ENCODE measurements around the gene ABCC2. TPM values are rescaled to one million over a fixed set of nuclear protein-coding genes. Genes with fewer than 3 reads are reported as not detected.

ABCC2 gene
- total and polyA plus RNA-seq, 2 of the 4 experiments (the other 2 are of a cell fraction): 0.21 to 0.36 TPM

DNA sequence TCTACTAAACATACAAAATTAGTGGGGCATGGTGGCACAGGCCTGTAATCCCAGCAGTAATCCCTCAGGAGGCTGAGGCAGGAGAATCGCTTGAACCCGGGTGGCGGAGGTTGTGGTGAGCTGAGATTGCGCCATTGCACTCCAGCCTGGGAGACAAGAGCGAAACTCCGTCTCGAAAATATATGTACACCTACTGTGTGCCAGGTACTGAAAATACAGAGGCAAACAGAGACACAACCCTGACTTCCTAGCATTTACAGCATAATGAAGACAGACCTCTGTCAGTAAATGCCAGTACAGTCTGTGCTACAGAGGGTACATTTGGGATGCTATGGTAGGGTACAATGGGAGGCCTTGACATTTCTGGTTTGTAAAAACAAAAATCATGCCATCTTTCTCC is 66.6 kb downstream of the ABCC2 start:
- H3K14ac ChIP-seq (replicated peaks; ENCODE audit: low read depth, low read length): no peak overlapping the region
- H2AK9ac ChIP-seq (replicated peaks; ENCODE audit: low read depth, low read length, poor library complexity): no peak overlapping the region
- no peak overlapping the region for H2BK120ac ChIP-seq (ENCODE audit: low read depth, low read length)
- WGBS, 2 experiments (ENCODE audit: extremely low coverage in 2 of 2, insufficient read length in 1 of 2): 100% methylated on average over 3 of the region's 7 CpGs; no CpG with 5 or more reads in 1 of the 2 experiments
- no peak for TF ChIP-seq CEBPB (IDR thresholded peaks at IDR 0.05; ENCODE audit: low read depth, low read length)
- no peak for TF ChIP-seq RCOR1 (IDR thresholded peaks at IDR 0.05; ENCODE audit: insufficient replicate concordance, low read length)
- TF ChIP-seq CHD1 (IDR thresholded peaks at IDR 0.05; ENCODE audit: low read depth, low read length): no peak
- no peak for TF ChIP-seq RAD21 (IDR thresholded peaks at IDR 0.05; ENCODE audit: low read length)
- TF ChIP-seq, protein P1, sequence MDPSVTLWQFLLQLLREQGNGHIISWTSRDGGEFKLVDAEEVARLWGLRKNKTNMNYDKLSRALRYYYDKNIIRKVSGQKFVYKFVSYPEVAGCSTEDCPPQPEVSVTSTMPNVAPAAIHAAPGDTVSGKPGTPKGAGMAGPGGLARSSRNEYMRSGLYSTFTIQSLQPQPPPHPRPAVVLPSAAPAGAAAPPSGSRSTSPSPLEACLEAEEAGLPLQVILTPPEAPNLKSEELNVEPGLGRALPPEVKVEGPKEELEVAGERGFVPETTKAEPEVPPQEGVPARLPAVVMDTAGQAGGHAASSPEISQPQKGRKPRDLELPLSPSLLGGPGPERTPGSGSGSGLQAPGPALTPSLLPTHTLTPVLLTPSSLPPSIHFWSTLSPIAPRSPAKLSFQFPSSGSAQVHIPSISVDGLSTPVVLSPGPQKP (IDR thresholded peaks at IDR 0.05; ENCODE audit: borderline replicate concordance, low read depth, low read length): no peak
- TF ChIP-seq POLR2A (IDR thresholded peaks at IDR 0.05; ENCODE audit: low read depth, low read length): no peak
- no peak for TF ChIP-seq MAFK (IDR thresholded peaks at IDR 0.05; ENCODE audit: low read depth, low read length)
- TF ChIP-seq MAZ (IDR thresholded peaks at IDR 0.05; ENCODE audit: borderline replicate concordance, low read depth, low read length): no peak
- TF ChIP-seq BHLHE40 (IDR thresholded peaks at IDR 0.05; ENCODE audit: low read depth, low read length): no peak
- TF ChIP-seq, protein P2, sequence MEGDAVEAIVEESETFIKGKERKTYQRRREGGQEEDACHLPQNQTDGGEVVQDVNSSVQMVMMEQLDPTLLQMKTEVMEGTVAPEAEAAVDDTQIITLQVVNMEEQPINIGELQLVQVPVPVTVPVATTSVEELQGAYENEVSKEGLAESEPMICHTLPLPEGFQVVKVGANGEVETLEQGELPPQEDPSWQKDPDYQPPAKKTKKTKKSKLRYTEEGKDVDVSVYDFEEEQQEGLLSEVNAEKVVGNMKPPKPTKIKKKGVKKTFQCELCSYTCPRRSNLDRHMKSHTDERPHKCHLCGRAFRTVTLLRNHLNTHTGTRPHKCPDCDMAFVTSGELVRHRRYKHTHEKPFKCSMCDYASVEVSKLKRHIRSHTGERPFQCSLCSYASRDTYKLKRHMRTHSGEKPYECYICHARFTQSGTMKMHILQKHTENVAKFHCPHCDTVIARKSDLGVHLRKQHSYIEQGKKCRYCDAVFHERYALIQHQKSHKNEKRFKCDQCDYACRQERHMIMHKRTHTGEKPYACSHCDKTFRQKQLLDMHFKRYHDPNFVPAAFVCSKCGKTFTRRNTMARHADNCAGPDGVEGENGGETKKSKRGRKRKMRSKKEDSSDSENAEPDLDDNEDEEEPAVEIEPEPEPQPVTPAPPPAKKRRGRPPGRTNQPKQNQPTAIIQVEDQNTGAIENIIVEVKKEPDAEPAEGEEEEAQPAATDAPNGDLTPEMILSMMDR (conservative IDR thresholded peaks at IDR 0.05; ENCODE audit: low read depth, low read length): no peak
- TF ChIP-seq, protein P3, sequence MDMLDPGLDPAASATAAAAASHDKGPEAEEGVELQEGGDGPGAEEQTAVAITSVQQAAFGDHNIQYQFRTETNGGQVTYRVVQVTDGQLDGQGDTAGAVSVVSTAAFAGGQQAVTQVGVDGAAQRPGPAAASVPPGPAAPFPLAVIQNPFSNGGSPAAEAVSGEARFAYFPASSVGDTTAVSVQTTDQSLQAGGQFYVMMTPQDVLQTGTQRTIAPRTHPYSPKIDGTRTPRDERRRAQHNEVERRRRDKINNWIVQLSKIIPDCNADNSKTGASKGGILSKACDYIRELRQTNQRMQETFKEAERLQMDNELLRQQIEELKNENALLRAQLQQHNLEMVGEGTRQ (IDR thresholded peaks at IDR 0.05; ENCODE audit: low read depth, low read length): no peak
- TF ChIP-seq RFX5 (IDR thresholded peaks at IDR 0.05; ENCODE audit: low read depth, low read length): no peak
- no peak for TF ChIP-seq SMC3 (IDR thresholded peaks at IDR 0.05; ENCODE audit: low read depth, low read length)
- TF ChIP-seq NFE2L2 (IDR thresholded peaks at IDR 0.05; ENCODE audit: low read depth, low read length): no peak
- no peak for TF ChIP-seq MXI1 (IDR thresholded peaks at IDR 0.05; ENCODE audit: borderline replicate concordance, low read depth, low read length)
- no peak for TF ChIP-seq FOS (IDR thresholded peaks at IDR 0.05; ENCODE audit: low read depth, low read length)
- ChIA-PET POLR2A (ENCODE audit: unreplicated experiment) (no interaction called here), CTCF (interaction anchor here (0.6 to 1.1 kb wide), 4 partner anchors 15 to 197 kb away, joined by 3 to 7 read pairs (median 4); no protein-coding TSS in a partner anchor)
- H3K4me2 ChIP-seq (ENCODE audit: low read depth, low read length): no peak overlapping the region
- no peak overlapping the region for H2AFZ ChIP-seq (replicated peaks; ENCODE audit: low read length, poor library complexity)
- no peak overlapping the region for H3K4me3 ChIP-seq (ENCODE audit: insufficient read depth, low read depth, low read length)
- H4K91ac ChIP-seq (ENCODE audit: insufficient read depth, low read depth, low read length): no peak overlapping the region
- H2AK5ac ChIP-seq (ENCODE audit: low read depth, low read length): no peak overlapping the region
- no peak overlapping the region for H3K4ac ChIP-seq (ENCODE audit: low read depth, low read length)
- no peak overlapping the region for H4K8ac ChIP-seq (ENCODE audit: low read depth in 2 of 2, low read length in 2 of 2)
- H2BK5ac ChIP-seq (ENCODE audit: low read depth, low read length, poor library complexity, severe bottlenecking): no peak overlapping the region
- ATAC-seq (ENCODE audit: low read depth) (no peak), DNase-seq (no peak)
- H3K36me3 ChIP-seq (ENCODE audit: control insufficient read depth, insufficient read depth, low read length): no peaks in the 10 kb centered on the region
- H3K27ac ChIP-seq (ENCODE audit: insufficient read depth, low read length): no peak overlapping the region
- in situ Hi-C loops (cut with MboI; ENCODE audit: low sequenced_read_pairs): loop anchor here (5.0 to 10.0 kb wide), 2 partner anchors 198 to 336 kb away; partner anchors contain the start of gene ERLIN1
- no peaks in the 10 kb centered on the region for H3K9me3 ChIP-seq (ENCODE audit: control insufficient read depth, insufficient read depth, low read length)
- peaks cover 4% of the 10 kb centered on the region; the same call in 1 of the 2 replicates for H3K9me1 ChIP-seq (ENCODE audit: insufficient read depth, low read length)
- H2BK20ac ChIP-seq (ENCODE audit: low read depth, low read length): no peak overlapping the region
- no peaks in the 10 kb centered on the region for H3K4me1 ChIP-seq (ENCODE audit: control insufficient read depth, insufficient read depth, low read length)
- H3K56ac ChIP-seq (ENCODE audit: extremely low read depth, insufficient read depth, low read length): no peak overlapping the region
- dilution Hi-C loops (cut with HindIII; ENCODE audit: low sequenced_read_pairs, unreplicated experiment): no loop called here
- H3K23ac ChIP-seq (ENCODE audit: low read depth, low read length): no peak overlapping the region
- H3K9ac ChIP-seq (ENCODE audit: low read depth, low read length): no peak overlapping the region
- no peaks in the 10 kb centered on the region for H3K79me1 ChIP-seq (ENCODE audit: low read depth in 1 of 2, low read length in 2 of 2)
- no peak overlapping the region for H3K18ac ChIP-seq (ENCODE audit: low read depth, low read length)
- H4K20me1 ChIP-seq (ENCODE audit: insufficient read depth, low read length): no peaks in the 10 kb centered on the region
- no peak overlapping the region for H4K5ac ChIP-seq (ENCODE audit: low read depth, low read length)
- H3K27me3 ChIP-seq (ENCODE audit: control insufficient read depth, insufficient read depth, low read length): no peaks in the 10 kb centered on the region
- BruUV-seq (replicated peaks): no TSS peak
- intact Hi-C loops (cut with micrococcal nuclease): loop anchor here (5.0 to 10.0 kb wide), 2 partner anchors 158 to 214 kb away; partner anchors contain the start of gene DNMBP
- no peak overlapping the region for H2BK15ac ChIP-seq (ENCODE audit: low read depth, low read length)

All from IMR-90 (cell line).